ENCODE data around the gene PLS3. TPM values are rescaled to one million over a fixed set of nuclear protein-coding genes. Genes with fewer than 3 reads are reported as not detected.

PLS3 gene
- 271 and 323 TPM in 2 replicates for total RNA-seq

GRCh38 chrX:115560978-115561604 lies at the start of gene PLS3:
PLS3 (plus strand) TSS chrX:115561174; CDS start chrX:115610251, 49,077 bp downstream.
- no peak for TF ChIP-seq CTCF (IDR thresholded peaks at IDR 0.05; ENCODE audit: insufficient read depth, low read depth, low read length)
- peak; percentile 88 for DNase-seq (ENCODE audit: low read depth)
- peak within 1 kb of the TSS; percentile 66 for H3K4me3 ChIP-seq (ENCODE audit: low read depth, low read length)

- TF ChIP-seq CTCF (IDR thresholded peaks at IDR 0.05; ENCODE audit: insufficient read depth, low read depth, low read length), result no peak
- H3K4me3 ChIP-seq (ENCODE audit: low read depth, low read length), result no peak overlapping the region
- DNase-seq (ENCODE audit: low read depth), result no peak
Observed at GRCh38 chrX:115518113-115518512, 42.9 kb upstream of the PLS3 start.

- no peak for TF ChIP-seq CTCF (IDR thresholded peaks at IDR 0.05; ENCODE audit: insufficient read depth, low read depth, low read length)
- peak; percentile 42 for DNase-seq (ENCODE audit: low read depth)
- no peak overlapping the region for H3K4me3 ChIP-seq (ENCODE audit: low read depth, low read length)
Observed at GRCh38 chrX:115521741-115522140, 39.2 kb upstream of the PLS3 start.

GRCh38 chrX:115522952-115523351 lies 38.0 kb upstream of the PLS3 start:
- no peak overlapping the region for H3K4me3 ChIP-seq (ENCODE audit: low read depth, low read length)
- DNase-seq (ENCODE audit: low read depth), result no peak
- no peak for TF ChIP-seq CTCF (IDR thresholded peaks at IDR 0.05; ENCODE audit: insufficient read depth, low read depth, low read length)

GRCh38 chrX:115525486-115525885 lies 35.5 kb upstream of the PLS3 start:
- H3K4me3 ChIP-seq (ENCODE audit: low read depth, low read length), result no peak overlapping the region
- no peak for DNase-seq (ENCODE audit: low read depth)
- no peak for TF ChIP-seq CTCF (IDR thresholded peaks at IDR 0.05; ENCODE audit: insufficient read depth, low read depth, low read length)

GRCh38 chrX:115531818-115532403 lies 29.1 kb upstream of the PLS3 start:
- no peak overlapping the region for H3K4me3 ChIP-seq (ENCODE audit: low read depth, low read length)
- TF ChIP-seq CTCF (IDR thresholded peaks at IDR 0.05; ENCODE audit: insufficient read depth, low read depth, low read length), result no peak
- DNase-seq (ENCODE audit: low read depth), result no peak
